GM12864 (cell line): ENCODE data around the gene ENDOV.

Experiments
- DNase-seq: peaks from one replicate; pipeline ENCODE4 v3.0.0-alpha.2; 2011; ENCODE audit warnings: low read depth
- H3K4me3 ChIP-seq: 2 replicates; pipeline ENCODE4 v1.5.1; 2011; ENCODE audit warnings: mild to moderate bottlenecking, low read depth, low read length, control low read depth
- CTCF ChIP-seq: IDR thresholded peaks from 2 replicates; pipeline ENCODE4 v1.5.1; 2011; ENCODE audit warnings: low read depth, mild to moderate bottlenecking, moderate library complexity, low read length, control low read depth, inconsistent platforms; ENCODE audit errors: missing control alignments

The ENDOV gene

GRCh38 chr17:80485846-80486245 lies 70.9 kb downstream of the ENDOV start:
- no peak for TF ChIP-seq CTCF
- DNase-seq, result no peak

GRCh38 chr17:80486692-80487091 lies 71.7 kb downstream of the ENDOV start:
- no peak for DNase-seq
- TF ChIP-seq CTCF, result no peak
- no peak overlapping the region for H3K4me3 ChIP-seq

More at GRCh38 chr17:80485846-80486245, 70.9 kb downstream of the ENDOV start:
- H3K4me3 ChIP-seq, result no peak overlapping the region

DNA sequence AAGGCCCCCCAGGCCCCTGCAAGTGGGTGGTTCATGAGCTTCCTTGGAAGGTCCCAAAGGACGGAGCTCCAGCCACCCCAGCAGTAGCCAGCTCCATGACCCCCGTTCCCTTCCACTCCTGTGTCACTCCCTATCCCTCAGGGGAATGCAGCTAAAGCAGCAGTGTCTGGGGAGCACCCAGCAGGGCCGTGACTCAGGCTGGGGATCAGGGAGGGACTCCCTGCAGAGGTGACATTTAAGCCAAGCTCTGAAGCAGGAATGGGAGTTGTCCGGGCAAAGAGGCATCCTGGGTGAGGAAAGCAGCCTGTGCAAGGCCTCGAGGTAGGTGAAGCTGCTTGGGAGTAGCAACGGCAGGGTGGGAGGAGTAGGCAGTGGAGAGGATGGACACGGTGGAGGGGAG lies 72.5 kb downstream of the ENDOV start:
- DNase-seq, result no peak
- no peak overlapping the region for H3K4me3 ChIP-seq
- no peak for TF ChIP-seq CTCF
